ENCODE measurements around the gene INO80. TPM values are rescaled to one million over a fixed set of nuclear protein-coding genes. Genes with fewer than 3 reads are reported as not detected.
"Not testable (repeated sequence)": the region's sequence is repeated elsewhere in the genome, so short reads cannot be mapped to it uniquely, and the experiment has no call there.

INO80 gene
- total and polyA plus RNA-seq, 2 donors (not counting 1 experiment from before 2014, with no cell fraction given): 5.7 to 34.0 TPM

DNA sequence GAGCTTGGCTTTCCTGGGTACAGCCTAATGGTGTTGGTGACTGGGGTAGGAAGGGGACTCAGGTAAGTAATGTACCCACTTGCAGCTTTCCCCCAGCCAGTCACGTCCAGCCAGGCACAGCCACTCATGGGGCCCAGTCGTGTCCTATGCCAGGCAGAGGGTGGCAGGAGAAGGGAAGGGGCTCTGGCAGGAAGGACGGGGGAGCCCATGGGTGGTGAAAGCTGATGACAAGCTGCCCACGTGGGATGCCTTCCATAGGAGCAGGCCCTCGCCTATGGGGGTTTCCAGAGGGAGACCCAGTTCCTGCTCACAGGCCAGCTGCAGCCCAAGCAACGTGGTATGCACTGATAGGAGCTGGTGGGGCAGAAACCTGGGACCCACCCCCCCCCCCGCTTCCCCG is 152.1 kb downstream of the INO80 start:
- no peak overlapping the region for H3K4me3 ChIP-seq (replicated peaks in 1 of 4; ENCODE audit: control extremely low read depth in 1 of 4, insufficient read depth in 1 of 4, low read depth in 3 of 4, low read length in 4 of 4)
- no peaks in the 10 kb centered on the region for H3K9me3 ChIP-seq (ENCODE audit: control insufficient read depth, insufficient read depth, low read depth, low read length)
- no peaks in the 10 kb centered on the region for H3K27me3 ChIP-seq (ENCODE audit: control insufficient read depth, insufficient read depth, low read length)
- TF ChIP-seq, protein P1, sequence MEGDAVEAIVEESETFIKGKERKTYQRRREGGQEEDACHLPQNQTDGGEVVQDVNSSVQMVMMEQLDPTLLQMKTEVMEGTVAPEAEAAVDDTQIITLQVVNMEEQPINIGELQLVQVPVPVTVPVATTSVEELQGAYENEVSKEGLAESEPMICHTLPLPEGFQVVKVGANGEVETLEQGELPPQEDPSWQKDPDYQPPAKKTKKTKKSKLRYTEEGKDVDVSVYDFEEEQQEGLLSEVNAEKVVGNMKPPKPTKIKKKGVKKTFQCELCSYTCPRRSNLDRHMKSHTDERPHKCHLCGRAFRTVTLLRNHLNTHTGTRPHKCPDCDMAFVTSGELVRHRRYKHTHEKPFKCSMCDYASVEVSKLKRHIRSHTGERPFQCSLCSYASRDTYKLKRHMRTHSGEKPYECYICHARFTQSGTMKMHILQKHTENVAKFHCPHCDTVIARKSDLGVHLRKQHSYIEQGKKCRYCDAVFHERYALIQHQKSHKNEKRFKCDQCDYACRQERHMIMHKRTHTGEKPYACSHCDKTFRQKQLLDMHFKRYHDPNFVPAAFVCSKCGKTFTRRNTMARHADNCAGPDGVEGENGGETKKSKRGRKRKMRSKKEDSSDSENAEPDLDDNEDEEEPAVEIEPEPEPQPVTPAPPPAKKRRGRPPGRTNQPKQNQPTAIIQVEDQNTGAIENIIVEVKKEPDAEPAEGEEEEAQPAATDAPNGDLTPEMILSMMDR (conservative IDR thresholded peaks at IDR 0.05 in 1 of 2, IDR thresholded peaks at IDR 0.05 in 1 of 2; ENCODE audit: low read depth in 1 of 2, low read length in 2 of 2): no peak
- no peak for TF ChIP-seq EZH2 (IDR thresholded peaks at IDR 0.05; ENCODE audit: low read length, missing control alignments)
- H4K20me1 ChIP-seq (ENCODE audit: control insufficient read depth, extremely low read depth, insufficient read depth, low read length): no peaks in the 10 kb centered on the region
- no peak for DNase-seq (ENCODE audit: low read depth in 2 of 2)
- no peak overlapping the region for H2AFZ ChIP-seq (ENCODE audit: low read length)
- H3K9ac ChIP-seq (ENCODE audit: insufficient read depth, low read length): no peak overlapping the region
- no peaks in the 10 kb centered on the region for H3K36me3 ChIP-seq (ENCODE audit: control insufficient read depth, insufficient read depth, low read length)
- no peak overlapping the region for H3K4me2 ChIP-seq (ENCODE audit: extremely low read depth, insufficient read depth, low read length)
- H3K4me1 ChIP-seq (ENCODE audit: control insufficient read depth, extremely low read depth, insufficient read depth, low read length): peaks cover 2% of the 10 kb centered on the region
- H3K27ac ChIP-seq (ENCODE audit: insufficient read depth, low read length): no peak overlapping the region
- no peaks in the 10 kb centered on the region for H3K79me2 ChIP-seq (ENCODE audit: control insufficient read depth, insufficient read depth, low read length)

DNA sequence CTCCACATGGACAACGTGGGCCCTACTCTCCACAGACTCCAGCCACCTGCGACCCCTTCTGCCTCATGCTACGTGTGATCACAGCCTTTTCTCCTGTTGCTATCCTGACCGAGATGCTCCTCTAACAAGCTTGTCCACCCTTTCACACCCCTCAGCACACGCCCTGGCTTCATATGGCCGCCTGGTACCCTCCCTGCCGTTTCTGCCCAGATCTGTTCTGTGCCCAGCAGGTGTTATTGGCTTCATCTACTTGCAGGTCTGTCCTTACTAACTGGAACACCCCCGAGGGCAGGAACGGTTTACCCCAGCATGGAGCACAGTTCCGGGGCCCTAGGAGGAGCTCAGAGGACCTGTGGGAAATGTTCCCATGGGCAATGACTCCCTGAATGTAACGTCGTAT is 152.9 kb downstream of the INO80 start:
- no peak for DNase-seq (ENCODE audit: low read depth in 2 of 2)
- H3K9ac ChIP-seq (ENCODE audit: insufficient read depth, low read length): no peak overlapping the region
- no peak overlapping the region for H2AFZ ChIP-seq (ENCODE audit: low read length)
- no peaks in the 10 kb centered on the region for H3K9me3 ChIP-seq (ENCODE audit: control insufficient read depth, insufficient read depth, low read depth, low read length)
- TF ChIP-seq, protein P1 (conservative IDR thresholded peaks at IDR 0.05 in 1 of 2, IDR thresholded peaks at IDR 0.05 in 1 of 2; ENCODE audit: low read depth in 1 of 2, low read length in 2 of 2): no peak
- TF ChIP-seq EZH2 (IDR thresholded peaks at IDR 0.05; ENCODE audit: low read length, missing control alignments): no peak
- H3K27ac ChIP-seq (ENCODE audit: insufficient read depth, low read length): no peak overlapping the region
- no peaks in the 10 kb centered on the region for H3K79me2 ChIP-seq (ENCODE audit: control insufficient read depth, insufficient read depth, low read length)
- H3K4me2 ChIP-seq (ENCODE audit: extremely low read depth, insufficient read depth, low read length): no peak overlapping the region
- H4K20me1 ChIP-seq (ENCODE audit: control insufficient read depth, extremely low read depth, insufficient read depth, low read length): no peaks in the 10 kb centered on the region
- no peak overlapping the region for H3K4me3 ChIP-seq (replicated peaks in 1 of 4; ENCODE audit: control extremely low read depth in 1 of 4, insufficient read depth in 1 of 4, low read depth in 3 of 4, low read length in 4 of 4)
- H3K4me1 ChIP-seq (ENCODE audit: control insufficient read depth, extremely low read depth, insufficient read depth, low read length): peaks cover 2% of the 10 kb centered on the region
- H3K36me3 ChIP-seq (ENCODE audit: control insufficient read depth, insufficient read depth, low read length): no peaks in the 10 kb centered on the region
- no peaks in the 10 kb centered on the region for H3K27me3 ChIP-seq (ENCODE audit: control insufficient read depth, insufficient read depth, low read length)

- not testable (repeated sequence) for H3K79me2 ChIP-seq (ENCODE audit: control insufficient read depth, insufficient read depth, low read length); H3K4me1 ChIP-seq (ENCODE audit: control insufficient read depth, extremely low read depth, insufficient read depth, low read length); H2AFZ ChIP-seq (ENCODE audit: low read length); DNase-seq (ENCODE audit: low read depth in 2 of 2); H3K4me3 ChIP-seq (replicated peaks in 1 of 4; ENCODE audit: control extremely low read depth in 1 of 4, insufficient read depth in 1 of 4, low read depth in 3 of 4, low read length in 4 of 4); H4K20me1 ChIP-seq (ENCODE audit: control insufficient read depth, extremely low read depth, insufficient read depth, low read length); H3K27ac ChIP-seq (ENCODE audit: insufficient read depth, low read length); H3K27me3 ChIP-seq (ENCODE audit: control insufficient read depth, insufficient read depth, low read length); H3K9ac ChIP-seq (ENCODE audit: insufficient read depth, low read length); H3K9me3 ChIP-seq (ENCODE audit: control insufficient read depth, insufficient read depth, low read depth, low read length); H3K36me3 ChIP-seq (ENCODE audit: control insufficient read depth, insufficient read depth, low read length); H3K4me2 ChIP-seq (ENCODE audit: extremely low read depth, insufficient read depth, low read length)
Measured at GRCh38 chr15:40962317-40962716, 153.8 kb downstream of the INO80 start.

GRCh38 chr15:40961740-40962139 is 154.3 kb downstream of the INO80 start:
- not testable (repeated sequence) for H2AFZ ChIP-seq (ENCODE audit: low read length); H3K9me3 ChIP-seq (ENCODE audit: control insufficient read depth, insufficient read depth, low read depth, low read length); DNase-seq (ENCODE audit: low read depth in 2 of 2); H3K4me1 ChIP-seq (ENCODE audit: control insufficient read depth, extremely low read depth, insufficient read depth, low read length); H3K79me2 ChIP-seq (ENCODE audit: control insufficient read depth, insufficient read depth, low read length); H3K27me3 ChIP-seq (ENCODE audit: control insufficient read depth, insufficient read depth, low read length); H4K20me1 ChIP-seq (ENCODE audit: control insufficient read depth, extremely low read depth, insufficient read depth, low read length); H3K9ac ChIP-seq (ENCODE audit: insufficient read depth, low read length); H3K4me3 ChIP-seq (replicated peaks in 1 of 4; ENCODE audit: control extremely low read depth in 1 of 4, insufficient read depth in 1 of 4, low read depth in 3 of 4, low read length in 4 of 4); H3K4me2 ChIP-seq (ENCODE audit: extremely low read depth, insufficient read depth, low read length); H3K36me3 ChIP-seq (ENCODE audit: control insufficient read depth, insufficient read depth, low read length); H3K27ac ChIP-seq (ENCODE audit: insufficient read depth, low read length)

All from fibroblast of lung (primary cell).